ENCODE results near the gene ASB2. TPM values are rescaled to one million over a fixed set of nuclear protein-coding genes. Genes with fewer than 3 reads are reported as not detected.

Gene ASB2
- total RNA-seq, 1 donor from 2014 or later, result 0.67 TPM

GRCh38 chr14:93957751-93958566 is 18.4 kb downstream of the ASB2 start:
- Mint-ChIP-seq H3K4me1 (ENCODE audit: low read depth) (peaks cover 27% of the 10 kb centered on the region), H3K4me3 (ENCODE audit: unreplicated experiment) (no peak overlapping the region), H3K27me3 (ENCODE audit: low read depth) (peaks cover 19% of the 10 kb centered on the region), H3K36me3 (ENCODE audit: low read depth) (peaks cover 3% of the 10 kb centered on the region), H3K9me3 (ENCODE audit: low read depth) (no peaks in the 10 kb centered on the region), H3K27ac (ENCODE audit: unreplicated experiment) (no peak overlapping the region)
- TF ChIP-seq CTCF (IDR thresholded peaks at IDR 0.05), result no peak
- DNase-seq (ENCODE audit: low spot score), result no peak

- Mint-ChIP-seq H3K36me3 (ENCODE audit: low read depth) (peaks cover 3% of the 10 kb centered on the region), H3K4me1 (ENCODE audit: low read depth) (peaks cover 27% of the 10 kb centered on the region), H3K4me3 (ENCODE audit: unreplicated experiment) (no peak overlapping the region), H3K9me3 (ENCODE audit: low read depth) (no peaks in the 10 kb centered on the region), H3K27me3 (ENCODE audit: low read depth) (peaks cover 21% of the 10 kb centered on the region), H3K27ac (ENCODE audit: unreplicated experiment) (no peak overlapping the region)
- no peak for TF ChIP-seq CTCF (IDR thresholded peaks at IDR 0.05)
- no peak for DNase-seq (ENCODE audit: low spot score)
Observed at GRCh38 chr14:93957333-93957710, 19.0 kb downstream of the ASB2 start.

GRCh38 chr14:93956514-93957332 is 19.6 kb downstream of the ASB2 start:
- H3K9me3 Mint-ChIP-seq (ENCODE audit: low read depth), result no peaks in the 10 kb centered on the region
- peaks cover 30% of the 10 kb centered on the region for H3K4me1 Mint-ChIP-seq (ENCODE audit: low read depth)

GRCh38 chr14:93955850-93956481 is 20.4 kb downstream of the ASB2 start:
- Mint-ChIP-seq H3K4me3 (ENCODE audit: unreplicated experiment) (no peak overlapping the region), H3K9me3 (ENCODE audit: low read depth) (no peaks in the 10 kb centered on the region), H3K4me1 (ENCODE audit: low read depth) (peaks cover 32% of the 10 kb centered on the region), H3K27me3 (ENCODE audit: low read depth) (peaks cover 21% of the 10 kb centered on the region), H3K27ac (ENCODE audit: unreplicated experiment) (no peak overlapping the region), H3K36me3 (ENCODE audit: low read depth) (peaks cover 3% of the 10 kb centered on the region)
- no peak for DNase-seq (ENCODE audit: low spot score)
- no peak for TF ChIP-seq CTCF (IDR thresholded peaks at IDR 0.05)

More at GRCh38 chr14:93956514-93957332, 19.6 kb downstream of the ASB2 start:
- no peak overlapping the region for H3K4me3 Mint-ChIP-seq (ENCODE audit: unreplicated experiment)
- DNase-seq (ENCODE audit: low spot score), result no peak
- TF ChIP-seq CTCF (IDR thresholded peaks at IDR 0.05), result no peak
- no peak overlapping the region for H3K27ac Mint-ChIP-seq (ENCODE audit: unreplicated experiment)
- peaks cover 21% of the 10 kb centered on the region for H3K27me3 Mint-ChIP-seq (ENCODE audit: low read depth)
- H3K36me3 Mint-ChIP-seq (ENCODE audit: low read depth), result peaks cover 3% of the 10 kb centered on the region

All from chondrocyte (in vitro differentiated cells).